MM.1S (cell line): ENCODE measurements around the gene CFAP97D1.

ENCODE experiments used
- DNase-seq: peaks from one replicate; pipeline ENCODE4 v3.0.0-alpha.2; 2015
- H2AFZ ChIP-seq: fragments of 300-600 bp; sonication (generic); 2 replicates; pipeline ENCODE4 v1.6.0; 2016; ENCODE audit warnings: antibody characterized with exemption, low read length
- H3F3A ChIP-seq: fragments of 300-600 bp; sonication (generic); 2 replicates; pipeline ENCODE4 v1.6.1; 2016; ENCODE audit warnings: mild to moderate bottlenecking, antibody characterized with exemption, low read length, moderate library complexity, mixed read lengths; ENCODE audit not compliant: insufficient read depth
- H3K27ac ChIP-seq: fragments of 300-600 bp; sonication (generic); 2 replicates; pipeline ENCODE4 v1.5.1; 2016; ENCODE audit warnings: mild to moderate bottlenecking, low read length
- H3K27me3 ChIP-seq: fragments of 300-600 bp; sonication (generic); replicated peaks from 2 replicates; pipeline ENCODE4 v1.6.0; 2016; ENCODE audit warnings: low read length; ENCODE audit not compliant: insufficient read depth
- H3K36me3 ChIP-seq: fragments of 300-600 bp; sonication (generic); replicated peaks from 2 replicates; pipeline ENCODE4 v1.6.1; 2016; ENCODE audit warnings: mild to moderate bottlenecking, low read length, mixed read lengths; ENCODE audit not compliant: insufficient read depth
- H3K4me1 ChIP-seq: fragments of 300-600 bp; sonication (generic); 2 replicates; pipeline ENCODE4 v1.6.1; 2016; ENCODE audit warnings: low read length, mixed read lengths
- H3K4me2 ChIP-seq: fragments of 300-600 bp; sonication (generic); 2 replicates; pipeline ENCODE4 v1.6.0; 2016; ENCODE audit warnings: low read depth, low read length
- H3K4me3 ChIP-seq: fragments of 300-600 bp; sonication (generic); 2 replicates; pipeline ENCODE4 v1.5.1; 2016; ENCODE audit warnings: low read length, mixed read lengths
- H3K79me2 ChIP-seq: fragments of 300-600 bp; sonication (generic); 2 replicates; pipeline ENCODE4 v1.6.1; 2016; ENCODE audit warnings: mixed run types, low read length, mixed read lengths
- H3K9ac ChIP-seq: fragments of 300-600 bp; sonication (generic); 2 replicates; pipeline ENCODE4 v1.6.1; 2016; ENCODE audit warnings: low read length, mixed read lengths
- H3K9me2 ChIP-seq: fragments of 300-600 bp; sonication (generic); replicated peaks from 2 replicates; pipeline ENCODE4 v1.6.1; 2016; ENCODE audit warnings: mild to moderate bottlenecking, low read length, mixed read lengths; ENCODE audit not compliant: insufficient read depth
- H3K9me3 ChIP-seq: fragments of 300-600 bp; sonication (generic); replicated peaks from 2 replicates; pipeline ENCODE4 v1.6.1; 2016; ENCODE audit warnings: mild to moderate bottlenecking, low read length, mixed read lengths; ENCODE audit not compliant: insufficient read depth
- H4K20me1 ChIP-seq: fragments of 300-600 bp; sonication (generic); 2 replicates; pipeline ENCODE4 v1.6.1; 2016; ENCODE audit warnings: mild to moderate bottlenecking, low read length, moderate library complexity, mixed read lengths; ENCODE audit not compliant: insufficient read depth
- CTCF ChIP-seq: fragments of 300-600 bp; sonication (generic); IDR thresholded peaks from 2 replicates; pipeline ENCODE4 v1.5.1; 2016; ENCODE audit warnings: antibody characterized with exemption, low read length, mixed read lengths
- EZH2 ChIP-seq: fragments of 300-600 bp; sonication (generic); optimal IDR thresholded peaks from 2 replicates; pipeline ENCODE3; 2017; ENCODE audit warnings: low read depth, mild to moderate bottlenecking, antibody characterized with exemption, low read length, mixed read lengths
- EZH2phosphoT487 ChIP-seq: fragments of 300-600 bp; sonication (generic); IDR thresholded peaks from 2 replicates; pipeline ENCODE4 v1.6.1; 2018; ENCODE audit warnings: antibody characterized with exemption, low read length

The CFAP97D1 gene

GRCh38 chr17:43805117-43805516, 24.9 kb downstream of the CFAP97D1 start:
- Histone ChIP-seq H3K9ac (no peak overlapping the region), H3K9me2 (no peaks in the 10 kb centered on the region), H3K27me3 (peaks cover 42% of the 10 kb centered on the region), H3K4me3 (no peak overlapping the region), H3K79me2 (no peaks in the 10 kb centered on the region), H3K36me3 (no peaks in the 10 kb centered on the region), H3F3A (no peaks in the 10 kb centered on the region), H3K4me1 (no peaks in the 10 kb centered on the region), H3K4me2 (no peak overlapping the region), H4K20me1 (no peaks in the 10 kb centered on the region), H2AFZ (no peak overlapping the region), H3K9me3 (no peaks in the 10 kb centered on the region), H3K27ac (no peak overlapping the region)
- TF ChIP-seq EZH2phosphoT487 (no peak), CTCF (no peak), EZH2 (no peak)
- no peak for DNase-seq

DNA sequence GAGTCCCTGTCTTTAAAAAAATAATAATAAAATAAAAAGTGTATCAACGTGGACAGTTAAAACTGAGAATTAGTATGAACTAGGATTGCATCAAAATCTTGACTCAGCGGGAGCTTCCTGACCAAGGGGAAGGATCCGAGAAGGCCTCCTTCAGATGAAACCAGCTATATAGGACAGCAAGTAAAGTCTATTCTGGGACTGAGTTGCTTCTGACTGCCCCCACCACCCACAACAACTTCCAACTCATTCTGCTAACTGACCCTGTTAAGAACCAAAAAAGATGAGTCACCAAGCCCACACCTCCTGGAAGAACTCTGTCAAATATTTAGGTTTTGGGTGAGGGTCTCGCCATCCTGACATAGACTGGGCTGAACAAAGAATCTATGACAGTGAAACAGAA, 27.8 kb downstream of the CFAP97D1 start:
- H3K79me2 ChIP-seq = no peaks in the 10 kb centered on the region
- H3K9me2 ChIP-seq = no peaks in the 10 kb centered on the region
- H3K27ac ChIP-seq = no peak overlapping the region
- DNase-seq = no peak
- no peaks in the 10 kb centered on the region for H4K20me1 ChIP-seq
- H3K4me2 ChIP-seq = no peak overlapping the region
- no peaks in the 10 kb centered on the region for H3K9me3 ChIP-seq
- no peaks in the 10 kb centered on the region for H3F3A ChIP-seq
- no peak overlapping the region for H3K9ac ChIP-seq
- H3K4me3 ChIP-seq = no peak overlapping the region
- H3K36me3 ChIP-seq = no peaks in the 10 kb centered on the region
- no peak overlapping the region for H2AFZ ChIP-seq
- peaks cover 44% of the 10 kb centered on the region for H3K27me3 ChIP-seq
- no peak for TF ChIP-seq CTCF
- TF ChIP-seq EZH2phosphoT487 = no peak
- no peak for TF ChIP-seq EZH2
- no peaks in the 10 kb centered on the region for H3K4me1 ChIP-seq

GRCh38 chr17:43809121-43809520, 28.9 kb downstream of the CFAP97D1 start:
- no peaks in the 10 kb centered on the region for H3K4me1 ChIP-seq
- no peak overlapping the region for H3K9ac ChIP-seq
- H3K9me2 ChIP-seq = no peaks in the 10 kb centered on the region
- peaks cover 43% of the 10 kb centered on the region for H3K27me3 ChIP-seq
- H3K27ac ChIP-seq = no peak overlapping the region
- no peak overlapping the region for H2AFZ ChIP-seq
- no peak for DNase-seq
- no peak overlapping the region for H3K4me2 ChIP-seq
- no peaks in the 10 kb centered on the region for H3K36me3 ChIP-seq
- no peak for TF ChIP-seq CTCF
- no peak for TF ChIP-seq EZH2phosphoT487
- TF ChIP-seq EZH2 = no peak
- H3K4me3 ChIP-seq = no peak overlapping the region
- no peaks in the 10 kb centered on the region for H3F3A ChIP-seq
- H4K20me1 ChIP-seq = no peaks in the 10 kb centered on the region
- no peaks in the 10 kb centered on the region for H3K79me2 ChIP-seq
- no peaks in the 10 kb centered on the region for H3K9me3 ChIP-seq
